H1 (cell line): ENCODE measurements around the gene PRKAR1B. TPM values are rescaled to one million over a fixed set of nuclear protein-coding genes. Genes with fewer than 3 reads are reported as not detected.

ENCODE experiments used
- CTCF ChIA-PET: fragments of 300-600 bp; sonication (Branson Sonifier 250); formaldehyde crosslinking; loops from one replicate; lab custom pipeline; 2021; ENCODE audit not compliant: partially characterized antibody; lab: Charles Lee
- POLR2A ChIA-PET: fragments of 300-600 bp; sonication (Branson Sonifier 250); formaldehyde crosslinking; loops from one replicate; lab custom pipeline; 2021; ENCODE audit warnings: inconsistent platforms; ENCODE audit not compliant: partially characterized antibody; lab: Charles Lee
- DNase-seq, 2 experiments: peaks; one replicate each; pipeline versions ENCODE4 v3.0.0 to v3.0.0-alpha.2; 2010 to 2022; ENCODE audit warnings: low spot score in 2 of 2, low read depth in 1 of 2, mixed read lengths in 1 of 2
- FAIRE-seq: peaks from 2 replicates; lab custom pipeline; 2011; peaks lifted over from hg19 to GRCh38; lab: Jason Lieb, UNC
- H2AFZ ChIP-seq: 2 replicates; pipeline ENCODE4 v1.8.1; 2012; ENCODE audit warnings: low read length, inconsistent platforms
- H2AK5ac ChIP-seq: 2 replicates; pipeline ENCODE4 v1.6.1; 2013; ENCODE audit warnings: low read depth, low read length
- H2BK120ac ChIP-seq: replicated peaks from 2 replicates; pipeline ENCODE3; 2013; ENCODE audit warnings: low read depth, low read length, inconsistent platforms
- H2BK12ac ChIP-seq: 2 replicates; pipeline ENCODE4 v1.6.1; 2013; ENCODE audit warnings: low read depth, low read length
- H2BK15ac ChIP-seq: 2 replicates; pipeline ENCODE4 v1.6.1; 2013; ENCODE audit warnings: low read length
- H2BK20ac ChIP-seq: 2 replicates; pipeline ENCODE4 v1.6.1; 2013; ENCODE audit warnings: low read length
- H2BK5ac ChIP-seq: 2 replicates; pipeline ENCODE4 v1.6.1; 2013; ENCODE audit warnings: low read depth, low read length
- H3K14ac ChIP-seq: 2 replicates; pipeline ENCODE4 v1.6.1; 2013; ENCODE audit warnings: inconsistent platforms; ENCODE audit not compliant: insufficient read length
- H3K18ac ChIP-seq: 2 replicates; pipeline ENCODE4 v1.6.1; 2013; ENCODE audit warnings: low read length; ENCODE audit errors: extremely low read depth
- H3K23ac ChIP-seq: 2 replicates; pipeline ENCODE4 v1.6.1; 2013; ENCODE audit warnings: inconsistent platforms; ENCODE audit not compliant: insufficient read length
- H3K23me2 ChIP-seq: 2 replicates; pipeline ENCODE4 v1.6.1; 2013; ENCODE audit warnings: low read depth, low read length
- H3K27ac ChIP-seq: 2 replicates; pipeline ENCODE4 v1.6.1; 2011; ENCODE audit warnings: low read depth, low read length, inconsistent platforms
- H3K27me3 ChIP-seq, 4 experiments: replicated peaks in 1 of 4; 1 replicate in 1 of 4; 2 replicates in 3 of 4; pipeline versions ENCODE4 v1.6.1 to v1.8.1; 2011 to 2013; ENCODE audit warnings: low read length in 3 of 4, mild to moderate bottlenecking in 3 of 4, inconsistent platforms in 2 of 4, mixed read lengths in 2 of 4, moderate library complexity in 1 of 4; ENCODE audit not compliant: control insufficient read depth in 3 of 4, insufficient read depth in 3 of 4; ENCODE audit errors: extremely low read depth in 1 of 4
- H3K36me3 ChIP-seq, 4 experiments: 2 replicates each; pipeline versions ENCODE4 v1.6.1 to v1.8.1; 2011 to 2013; ENCODE audit warnings: mild to moderate bottlenecking in 4 of 4, low read length in 3 of 4, moderate library complexity in 2 of 4, control low read depth in 1 of 4, inconsistent platforms in 1 of 4; ENCODE audit not compliant: insufficient read depth in 4 of 4, control insufficient read depth in 2 of 4
- H3K4ac ChIP-seq: replicated peaks from 2 replicates; pipeline ENCODE3; 2013; ENCODE audit warnings: low read length, low read depth, mixed read lengths, inconsistent platforms; ENCODE audit not compliant: insufficient read length
- H3K4me1 ChIP-seq, 4 experiments: replicated peaks in 1 of 4; 1 replicate in 1 of 4; 2 replicates in 3 of 4; pipeline versions ENCODE4 v1.6.1 to v1.8.1; 2011 to 2013; ENCODE audit warnings: low read length in 3 of 4, inconsistent platforms in 2 of 4, mixed read lengths in 1 of 4; ENCODE audit not compliant: insufficient read depth in 4 of 4, control insufficient read depth in 3 of 4
- H3K4me2 ChIP-seq, 2 experiments: 2 replicates each; pipeline versions ENCODE4 v1.6.1 to v1.8.1; 2011 to 2013; ENCODE audit warnings: low read depth in 2 of 2, low read length in 2 of 2, control low read depth in 1 of 2, inconsistent platforms in 1 of 2, mild to moderate bottlenecking in 1 of 2; ENCODE audit not compliant: insufficient read depth in 1 of 2
- H3K4me3 ChIP-seq, 4 experiments: fragments of 200-600, 300-600 bp in 1 of 4; sonication (generic), shearing (Covaris generic), sonication (Bioruptor Twin) in 1 of 4; 2 replicates each; pipeline versions ENCODE4 v1.5.1 to v1.8.1; 2011 to 2016; ENCODE audit warnings: low read length in 4 of 4, low read depth in 3 of 4, control low read depth in 2 of 4, inconsistent platforms in 2 of 4, mild to moderate bottlenecking in 2 of 4, mixed read lengths in 1 of 4, moderate library complexity in 1 of 4; ENCODE audit not compliant: insufficient read depth in 2 of 4; ENCODE audit errors: extremely low read depth in 1 of 4
- H3K56ac ChIP-seq: replicated peaks from 2 replicates; pipeline ENCODE3; 2013; ENCODE audit warnings: low read depth, mild to moderate bottlenecking, mixed read lengths, low read length, inconsistent platforms; ENCODE audit not compliant: insufficient read length
- H3K79me1 ChIP-seq: 2 replicates; pipeline ENCODE4 v1.6.1; 2013; ENCODE audit warnings: low read depth, low read length, control low read depth
- H3K79me2 ChIP-seq, 2 experiments: 2 replicates each; pipeline versions ENCODE4 v1.6.1 to v1.8.1; 2012 to 2013; ENCODE audit warnings: low read length in 2 of 2, mild to moderate bottlenecking in 2 of 2, inconsistent platforms in 1 of 2; ENCODE audit not compliant: insufficient read depth in 2 of 2, control insufficient read depth in 1 of 2
- H3K9ac ChIP-seq, 4 experiments: replicated peaks in 1 of 4; 1 replicate in 1 of 4; 2 replicates in 3 of 4; pipeline versions ENCODE4 v1.6.1 to v1.8.1; 2011 to 2013; ENCODE audit warnings: low read depth in 3 of 4, low read length in 3 of 4, control low read depth in 2 of 4, mild to moderate bottlenecking in 2 of 4, moderate library complexity in 2 of 4, inconsistent platforms in 1 of 4; ENCODE audit errors: extremely low read depth in 1 of 4
- H3K9me3 ChIP-seq, 2 experiments: 2 replicates each; pipeline versions ENCODE4 v1.6.1 to v1.8.1; 2012 to 2013; ENCODE audit warnings: mild to moderate bottlenecking in 2 of 2, moderate library complexity in 2 of 2, control low read depth in 1 of 2, inconsistent platforms in 1 of 2, low read depth in 1 of 2, low read length in 1 of 2, mixed read lengths in 1 of 2; ENCODE audit not compliant: insufficient read depth in 2 of 2
- H4K20me1 ChIP-seq, 2 experiments: replicated peaks in 1 of 2; 2 replicates each; pipeline versions ENCODE3 to v1.8.1; 2011 to 2013; ENCODE audit warnings: inconsistent platforms in 2 of 2, low read length in 2 of 2, mild to moderate bottlenecking in 1 of 2; ENCODE audit not compliant: insufficient read depth in 2 of 2, control insufficient read depth in 1 of 2
- H4K5ac ChIP-seq: 2 replicates; pipeline ENCODE4 v1.6.1; 2013; ENCODE audit warnings: low read length, low read depth, mixed read lengths, inconsistent platforms; ENCODE audit not compliant: insufficient read length
- H4K8ac ChIP-seq: 2 replicates; pipeline ENCODE4 v1.8.0; 2013; ENCODE audit warnings: mild to moderate bottlenecking, moderate library complexity, low read length, inconsistent platforms; ENCODE audit not compliant: insufficient read depth; ENCODE audit errors: extremely low read depth
- H4K91ac ChIP-seq: replicated peaks from 2 replicates; pipeline ENCODE3; 2013; ENCODE audit warnings: low read length, mixed read lengths, inconsistent platforms; ENCODE audit not compliant: insufficient read length
- EGR1 ChIP-seq: IDR thresholded peaks from 2 replicates; pipeline ENCODE4 v1.6.1; 2011; ENCODE audit warnings: low read depth, low read length, borderline replicate concordance
- EP300 ChIP-seq, 2 experiments: IDR thresholded peaks; 1 replicate in 1 of 2; 2 replicates in 1 of 2; pipeline ENCODE4 v1.6.1; 2011 to 2012; ENCODE audit warnings: low read depth in 2 of 2, low read length in 2 of 2, mild to moderate bottlenecking in 2 of 2, borderline replicate concordance in 1 of 2, inconsistent platforms in 1 of 2, moderate library complexity in 1 of 2
- RAD21 ChIP-seq, 2 experiments: IDR thresholded peaks in 1 of 2; conservative IDR thresholded peaks in 1 of 2; 2 replicates each; pipeline ENCODE4 v1.6.1; 2011; ENCODE audit warnings: low read depth in 2 of 2, low read length in 2 of 2, improper control_type of control experiment in 1 of 2, inconsistent platforms in 1 of 2, mild to moderate bottlenecking in 1 of 2, moderate library complexity in 1 of 2
- USF2 ChIP-seq: IDR thresholded peaks from 2 replicates; pipeline ENCODE4 v1.6.1; 2011; ENCODE audit warnings: low read length, improper control_type of control experiment
- WGBS, 2 experiments: shearing (Covaris generic) in 1 of 2; methylation state at CpG; one replicate each; pipeline versions ENCODE4 v1.1.6 to v1.1.7; 2013 to 2015; ENCODE audit warnings: low lambda C conversion rate in 2 of 2, mixed read lengths in 2 of 2, inconsistent platforms in 1 of 2, low coverage in 1 of 2, missing lambda C conversion rate in 1 of 2; ENCODE audit not compliant: insufficient replicate concordance in 2 of 2, insufficient coverage in 1 of 2, insufficient read length in 1 of 2; ENCODE audit errors: extremely low coverage in 1 of 2, missing lambda C conversion rate in 1 of 2; 5-methylcytosine and 5-hydroxymethylcytosine counted together
- polyA plus RNA-seq, 7 experiments: library from polyadenylated mRNA; depleted of rRNA in 3 of 7; stranded (reverse) in 5 of 7; unstranded in 2 of 7; fragments of >200 nt in 5 of 7; fragments of 200-250 nt in 2 of 7; gene quantifications; 1 replicate in 5 of 7; 2 replicates in 1 of 7; 4 replicates in 1 of 7; pipeline versions ENCODE4 v1.2.1 to v1.2.3, GENCODE V29; 2011 to 2013; ENCODE audit warnings: missing spikeins in 2 of 7, mixed read lengths in 2 of 7
- total RNA-seq: library from RNA; stranded (reverse); fragmentation: NEBNext Ultra II Directional; extraction: Animal tissue kit (Norgen Biotek cat#: 25700); gene quantifications from 2 replicates; pipeline ENCODE4 v1.2.1, GENCODE V29; 2021

PRKAR1B gene
- total and polyA plus RNA-seq, 2 of the 8 experiments (the other 6 are each of a cell fraction or from before 2014, with no cell fraction given): 12.3 to 55.7 TPM

DNA sequence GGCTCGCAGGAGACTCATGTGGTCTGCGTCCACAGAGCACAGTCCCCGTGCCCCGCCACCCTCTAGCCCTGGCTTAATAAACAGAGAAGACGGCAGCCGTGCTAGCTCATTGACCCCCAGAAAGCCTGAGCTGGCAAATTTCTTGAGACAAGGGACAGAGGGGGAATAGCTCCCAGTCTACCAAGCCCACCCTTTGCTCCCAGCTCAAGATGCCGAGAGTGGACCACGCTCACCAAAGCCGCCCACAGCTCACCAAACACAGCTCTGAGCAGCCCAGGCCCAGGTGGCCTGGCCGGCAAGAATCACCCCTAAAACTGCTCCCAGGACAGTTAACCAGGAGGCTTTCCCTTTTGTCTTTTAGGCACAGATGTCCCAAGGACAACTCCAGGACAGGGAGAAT is 212.8 kb downstream of the PRKAR1B start:
- peaks cover 6% of the 10 kb centered on the region; the same call in 1 of the 2 replicates for H3K23me2 ChIP-seq
- H3K9ac ChIP-seq: no peak overlapping the region; a peak in 1 of 7 replicates
- H4K5ac ChIP-seq: no peak overlapping the region
- no peak overlapping the region; the same call in 1 of the 2 replicates for H4K8ac ChIP-seq
- DNase-seq: no peak
- H3K79me2 ChIP-seq: peaks cover 0 to 58% of the 10 kb centered on the region in 2 experiments; a peak in 3 of 4 replicates
- no peak overlapping the region for H3K23ac ChIP-seq
- H3K4me3 ChIP-seq: 0 out of 8 replicates have a peak overlapping the region, but pooled peaks of 1 of the 4 experiments have one; percentile 98
- 82% methylated on average over 10 of the region's 10 CpGs; no CpG with 5 or more reads in 1 of the 2 experiments for WGBS, 2 experiments
- H3K79me1 ChIP-seq: no peaks in the 10 kb centered on the region; the same call in 1 of the 2 replicates
- H3K18ac ChIP-seq: peak overlapping the region; percentile 52; the same call in 1 of the 2 replicates
- POLR2A ChIA-PET: interaction anchor here (0.8 to 1.8 kb wide), 6 partner anchors 9 to 24 kb away, joined by 3 to 6 read pairs (median 4); no protein-coding TSS in a partner anchor
- H2AK5ac ChIP-seq: peak overlapping the region; percentile 44; the same call in 1 of the 2 replicates
- H3K4me2 ChIP-seq: peak overlapping the region in 1 of 2 experiments; percentile 66; a peak in 1 of 4 replicates
- H3K27ac ChIP-seq: no peak overlapping the region
- peaks cover 0 to 13% (median 4%) of the 10 kb centered on the region in 4 experiments; a peak in 4 of 8 replicates for H3K36me3 ChIP-seq
- CTCF ChIA-PET: interaction anchor here (0.8 to 2.0 kb wide), 7 partner anchors 13 to 195 kb away, joined by 3 to 7 read pairs (median 3); no protein-coding TSS in a partner anchor
- H2BK120ac ChIP-seq: no peak overlapping the region
- H4K20me1 ChIP-seq: peaks cover 7 to 13% of the 10 kb centered on the region in 2 experiments
- no peak overlapping the region for H2BK20ac ChIP-seq
- no peak for FAIRE-seq
- 0 out of 2 replicates have a peak overlapping the region, but pooled peaks have one; percentile 46 for H2BK15ac ChIP-seq
- peak overlapping the region; percentile 39; the same call in 1 of the 2 replicates for H2BK12ac ChIP-seq
- no peak overlapping the region for H4K91ac ChIP-seq
- H2BK5ac ChIP-seq: peak overlapping the region; percentile 12; the same call in 1 of the 2 replicates
- no peak overlapping the region for H2AFZ ChIP-seq
- peak overlapping the region; percentile 41 for H3K4ac ChIP-seq
- H3K27me3 ChIP-seq: peaks cover 0 to 3% (median 0%) of the 10 kb centered on the region in 4 experiments; a peak in 1 of 7 replicates
- peaks cover 6 to 35% (median 15%) of the 10 kb centered on the region in 4 experiments for H3K4me1 ChIP-seq
- H3K56ac ChIP-seq: no peak overlapping the region
- H3K9me3 ChIP-seq: no peaks in the 10 kb centered on the region
- H3K14ac ChIP-seq: no peak overlapping the region
- TF ChIP-seq EGR1: no peak
- TF ChIP-seq USF2: no peak
- TF ChIP-seq RAD21 (IDR thresholded peaks at IDR 0.05 in 1 of 2, conservative IDR thresholded peaks at IDR 0.05 in 1 of 2; ENCODE audit: low read depth in 2 of 2, low read length in 2 of 2): no peak
- no peak for TF ChIP-seq EP300 (IDR thresholded peaks at IDR 0.05; ENCODE audit: borderline replicate concordance in 1 of 2, low read depth in 2 of 2, low read length in 2 of 2)
